GM18517 (cell line): ENCODE data around the gene TTLL10.
"Not testable (repeated sequence)": the region's sequence is repeated elsewhere in the genome, so short reads cannot be mapped to it uniquely, and the experiment has no call there.

Experiments used
- ATAC-seq: cut with Tn5 transposase; IDR thresholded peaks from one replicate; pipeline ENCODE4 v1.9.1; 2021; ENCODE audit warnings: mild to moderate bottlenecking, moderate library complexity; ENCODE audit not compliant: unreplicated experiment

The TTLL10 gene

DNA sequence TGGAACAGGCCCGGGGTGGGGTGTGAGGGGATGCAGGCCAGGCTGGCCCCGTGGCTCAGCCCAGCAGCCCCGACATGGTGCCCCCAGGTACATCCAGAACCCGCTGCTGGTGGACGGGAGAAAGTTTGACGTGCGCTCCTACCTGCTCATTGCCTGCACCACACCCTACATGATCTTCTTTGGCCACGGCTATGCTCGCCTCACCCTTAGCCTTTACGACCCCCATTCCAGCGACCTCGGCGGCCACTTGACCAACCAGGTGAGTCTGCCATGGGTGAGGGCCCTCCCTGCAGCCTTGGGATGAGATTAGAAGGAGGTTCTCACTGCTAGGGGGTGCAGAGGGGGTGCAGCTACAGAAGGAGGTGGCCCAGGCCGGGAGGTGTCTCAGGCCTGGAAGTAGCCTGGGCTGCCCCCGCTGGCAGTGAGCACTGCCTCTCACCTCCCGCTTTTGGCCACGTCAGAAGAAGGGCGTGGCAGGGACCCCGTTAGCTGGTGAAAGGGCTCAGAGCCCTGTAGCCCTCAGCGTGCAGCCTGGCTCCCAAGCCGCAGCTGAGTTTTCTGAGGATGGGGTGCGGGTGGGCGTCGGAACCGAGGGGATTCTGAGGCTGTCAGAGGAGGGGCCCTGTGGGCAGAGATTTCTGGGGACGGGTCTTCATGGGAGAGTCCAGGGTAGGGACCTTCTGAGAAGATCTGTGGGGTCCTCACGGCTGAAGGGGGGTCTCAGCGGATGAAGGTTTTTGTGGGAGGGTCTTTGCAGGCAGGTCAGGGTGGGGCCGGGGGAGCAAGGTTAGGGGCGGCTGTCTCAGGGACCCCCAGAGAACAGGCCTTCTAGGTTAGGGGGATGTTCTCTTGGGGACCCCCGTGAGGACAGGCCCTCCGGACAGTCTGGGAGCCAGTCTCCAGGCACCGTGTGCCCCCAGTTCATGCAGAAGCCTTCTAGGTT lies 10.4 kb downstream of the TTLL10 start:
- no peak for ATAC-seq

DNA sequence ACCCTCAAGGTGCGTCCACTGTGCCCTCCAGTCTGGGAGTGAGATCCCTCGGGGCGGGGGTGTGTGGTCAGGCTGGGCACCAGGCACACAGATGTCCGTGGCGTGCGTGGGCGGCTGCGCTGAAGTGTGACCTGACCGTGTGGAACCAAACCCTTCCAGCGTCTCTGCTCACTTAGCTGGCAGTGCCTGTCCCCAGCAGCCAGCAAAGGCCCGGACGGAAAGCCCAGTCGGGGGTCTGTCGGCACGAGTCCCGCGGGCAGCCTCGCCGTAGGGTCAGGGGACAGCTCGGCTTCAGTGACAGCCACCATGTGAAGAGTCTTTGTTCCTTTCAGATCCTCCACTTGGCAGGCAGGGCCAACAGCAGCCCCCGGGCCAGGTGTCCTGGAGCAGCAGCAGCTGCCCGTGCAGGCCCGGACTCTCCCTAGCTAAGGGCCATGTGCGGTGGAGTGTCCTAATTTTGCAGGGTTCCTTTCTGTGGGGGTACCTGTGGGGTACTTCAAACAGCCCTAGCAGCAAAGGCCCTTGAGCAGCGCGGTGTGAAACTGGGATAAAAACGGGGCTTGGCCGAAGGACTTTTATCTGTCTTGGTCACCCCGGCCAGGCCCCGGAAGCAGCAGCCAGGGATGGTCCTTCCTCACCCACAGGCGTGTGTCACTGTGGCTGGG lies 11.6 kb downstream of the TTLL10 start:
- ATAC-seq, result no peak

DNA sequence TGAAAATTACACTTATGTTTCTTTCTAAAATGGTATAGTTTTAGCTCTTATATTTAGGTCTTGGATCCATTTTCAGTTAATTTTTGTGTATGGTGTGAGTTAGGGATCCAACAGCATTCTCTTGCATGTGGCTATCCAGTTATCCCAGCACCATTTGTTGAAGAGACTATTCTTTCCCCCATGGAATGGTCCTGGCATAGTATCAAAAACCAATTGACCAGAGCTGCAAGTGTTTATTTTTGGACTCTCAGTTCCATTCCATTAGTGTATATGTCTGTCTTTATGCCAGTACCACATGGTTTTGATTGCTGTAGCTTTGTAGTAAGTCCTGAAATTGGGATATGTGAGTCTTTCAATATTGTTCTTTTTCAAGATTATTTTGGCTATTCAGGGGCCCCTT lies 14.3 kb downstream of the TTLL10 start:
- ATAC-seq, result no peak

- no peak for ATAC-seq
Observed at GRCh38 chr1:1189111-1189510, 15.4 kb downstream of the TTLL10 start.

DNA sequence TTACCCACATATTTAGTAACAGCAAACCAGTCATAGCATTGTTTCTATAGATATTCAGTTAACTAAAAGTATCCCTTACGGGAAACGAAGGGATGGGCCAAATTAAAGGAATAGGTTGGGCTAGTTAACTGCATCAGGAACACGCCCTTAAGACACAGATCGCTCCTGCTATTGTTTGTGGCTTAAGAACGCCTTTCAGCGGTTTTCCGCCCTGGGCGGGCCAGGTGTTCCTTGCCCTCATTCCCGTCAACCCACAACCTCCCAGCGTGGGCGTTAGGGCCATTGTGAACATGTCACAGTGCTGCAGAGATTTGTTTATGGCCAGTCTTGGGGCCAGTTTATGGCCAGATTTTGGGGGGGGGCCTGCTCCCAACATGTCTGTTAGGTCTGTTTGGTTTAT lies 18.1 kb downstream of the TTLL10 start:
- no peak for ATAC-seq

GRCh38 chr1:1194723-1195122 lies 21.0 kb downstream of the TTLL10 start:
- no peak for ATAC-seq

GRCh38 chr1:1195726-1196125 lies 22.0 kb downstream of the TTLL10 start:
- not testable (repeated sequence) for ATAC-seq

- no peak for ATAC-seq
Observed at GRCh38 chr1:1196431-1197187, 22.9 kb downstream of the TTLL10 start.

- ATAC-seq, result no peak
Observed at GRCh38 chr1:1197188-1197500, 23.5 kb downstream of the TTLL10 start.

DNA sequence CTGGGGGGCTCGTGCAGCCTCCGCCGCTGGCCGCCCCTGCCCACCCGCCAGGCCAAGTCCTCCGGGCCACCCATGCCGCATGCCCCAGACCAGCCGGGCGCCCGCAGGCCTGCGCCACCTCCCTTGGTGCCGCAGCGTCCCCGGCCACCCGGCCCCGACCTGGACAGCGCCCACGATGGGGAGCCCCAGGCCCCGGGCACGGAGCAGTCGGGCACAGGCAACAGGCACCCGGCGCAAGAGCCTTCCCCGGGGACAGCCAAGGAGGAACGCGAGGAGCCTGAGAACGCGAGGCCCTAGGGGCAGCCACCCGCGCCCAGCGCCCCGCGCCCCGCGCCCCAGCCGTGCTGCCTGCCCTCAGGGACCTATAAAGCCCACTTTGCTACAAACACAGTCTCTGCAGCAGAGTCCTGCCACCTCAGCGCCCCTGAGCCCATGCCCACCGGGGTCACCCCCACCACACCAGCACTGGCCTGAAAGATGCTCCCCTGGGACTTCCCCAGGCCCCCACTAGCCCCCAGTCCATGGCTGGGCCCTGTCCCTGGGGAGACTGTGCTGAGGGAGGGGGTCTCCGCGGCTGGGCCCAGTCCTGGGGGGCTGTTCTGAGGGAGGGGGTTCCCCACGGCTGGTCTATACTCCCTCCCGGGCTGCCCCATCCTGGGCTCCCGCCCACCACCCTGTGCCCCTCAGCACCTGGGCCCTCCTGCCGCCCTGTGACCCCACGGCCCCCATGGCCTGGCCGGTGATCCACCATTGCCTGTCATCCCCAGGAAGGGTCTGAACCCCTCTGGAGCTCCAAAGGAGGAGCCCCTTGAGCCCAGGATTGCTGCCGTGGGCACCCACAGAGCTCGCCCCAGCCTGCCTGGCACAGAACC lies 24.1 kb downstream of the TTLL10 start:
- no peak for ATAC-seq

- ATAC-seq, result no peak
Observed at GRCh38 chr1:1198423-1199140, 24.9 kb downstream of the TTLL10 start.

DNA sequence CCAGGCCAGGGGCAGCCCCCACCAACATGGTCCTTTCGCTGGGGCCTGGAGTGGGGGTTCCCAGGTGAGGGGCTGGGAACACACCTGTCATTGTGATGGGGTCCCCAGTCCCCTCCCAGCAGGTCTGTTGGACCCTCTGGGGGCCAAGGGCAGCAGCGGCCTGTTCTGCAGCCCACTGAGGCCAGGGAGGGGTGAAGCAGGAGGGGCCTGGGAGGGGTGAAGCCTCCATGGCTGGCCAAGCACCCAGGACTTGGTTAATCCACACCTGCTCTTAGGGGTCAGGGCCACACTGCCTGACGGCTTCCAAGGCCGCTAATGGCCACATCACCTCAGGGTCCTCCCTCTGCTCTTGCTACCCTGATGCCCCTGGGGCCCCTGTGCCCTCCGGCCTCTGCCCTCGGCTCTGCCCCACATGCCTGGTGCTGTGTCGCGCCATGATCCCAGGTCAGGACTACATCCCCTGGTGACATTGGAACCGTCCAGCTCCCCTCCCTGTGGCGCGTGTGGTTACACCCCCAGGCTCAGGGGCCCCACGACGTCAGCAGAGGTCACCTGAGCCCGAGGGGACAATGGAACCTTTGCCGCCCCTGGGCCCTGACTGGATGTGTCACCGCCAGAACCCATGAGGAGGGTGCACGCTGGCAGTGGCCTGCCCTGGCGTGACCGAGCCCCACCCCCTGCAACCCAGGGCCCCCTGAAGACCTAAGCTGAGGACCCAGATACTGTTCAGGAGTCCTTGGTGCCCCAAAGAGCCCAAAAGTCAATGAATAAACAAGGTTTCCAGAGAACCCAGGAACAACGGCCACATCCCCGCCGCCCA lies 25.7 kb downstream of the TTLL10 start:
- no peak for ATAC-seq

DNA sequence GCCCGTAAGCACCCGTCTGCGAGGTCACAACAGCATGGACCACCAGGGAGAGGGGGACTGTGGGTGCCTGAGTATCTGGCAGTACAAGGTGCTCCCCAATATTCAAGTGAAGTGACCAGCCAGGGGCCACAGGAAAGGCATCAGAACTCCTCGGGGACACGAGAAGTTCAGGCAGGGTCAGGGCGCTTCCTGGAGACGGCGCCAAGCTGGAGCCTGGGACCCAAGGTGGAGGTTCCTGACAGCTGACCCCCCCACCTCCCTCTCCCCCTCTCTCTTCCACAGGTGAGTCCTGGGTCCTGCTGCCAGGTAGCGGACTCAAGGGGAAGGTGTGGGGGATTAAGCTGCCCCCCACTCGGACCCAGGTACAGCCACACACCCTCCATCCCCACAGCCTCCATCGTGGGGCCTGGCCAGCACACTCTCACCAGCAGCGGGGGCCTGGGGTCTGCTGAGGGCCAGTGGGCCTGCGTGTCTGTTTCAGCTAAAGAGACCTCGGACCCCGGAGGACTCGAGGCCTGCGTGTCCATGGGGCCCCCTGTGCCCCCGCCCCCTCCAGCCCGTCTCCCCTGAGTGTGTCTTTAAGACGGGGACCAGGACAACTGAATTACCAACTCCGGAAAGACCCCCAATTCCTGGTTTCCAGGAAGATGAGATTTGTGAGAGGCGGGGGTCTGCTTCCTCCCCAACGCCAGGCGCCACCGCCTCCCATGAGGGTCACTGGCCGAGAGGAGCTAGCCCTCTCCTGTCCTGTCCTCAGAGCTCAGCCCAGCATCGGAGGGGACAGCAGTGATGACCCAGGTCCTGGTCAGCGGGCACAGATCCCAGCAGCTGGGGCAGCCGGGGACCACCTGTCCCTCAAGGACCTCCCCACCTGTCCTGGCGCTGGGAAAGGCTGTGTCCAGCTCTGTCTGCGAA lies 26.5 kb downstream of the TTLL10 start:
- no peak for ATAC-seq

GRCh38 chr1:1200876-1201810 lies 27.5 kb downstream of the TTLL10 start:
- ATAC-seq, result no peak

GRCh38 chr1:1202831-1203560 lies 29.3 kb downstream of the TTLL10 start:
- ATAC-seq, result no peak
